Measurements from ENCODE around the gene SP6.

SP6 gene

DNA sequence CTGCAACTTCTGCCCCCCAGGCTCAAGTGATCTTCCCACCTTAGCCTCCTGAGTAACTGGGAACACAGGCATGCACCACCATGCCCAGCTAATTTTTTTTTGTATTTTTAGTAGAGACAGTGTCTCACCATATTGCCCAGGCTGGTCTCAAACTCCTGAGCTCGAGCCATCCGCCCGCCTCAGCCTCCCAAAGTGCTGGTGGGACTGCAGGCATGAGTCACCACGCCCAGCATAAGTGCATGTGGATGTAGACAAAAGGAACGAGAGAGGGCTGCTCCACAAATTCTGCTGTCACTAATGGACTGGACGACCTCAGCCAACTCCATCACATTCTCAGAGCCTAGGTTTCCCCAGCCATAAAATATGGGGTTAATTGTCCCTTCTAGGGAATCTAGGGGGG lies 37.3 kb upstream of the SP6 start:
- POLR2A ChIA-PET, result interaction anchor here (0.7 kb wide), 1 partner anchor 17 kb away, joined by 3 read pairs; no protein-coding TSS in a partner anchor
- TF ChIP-seq, protein P1, sequence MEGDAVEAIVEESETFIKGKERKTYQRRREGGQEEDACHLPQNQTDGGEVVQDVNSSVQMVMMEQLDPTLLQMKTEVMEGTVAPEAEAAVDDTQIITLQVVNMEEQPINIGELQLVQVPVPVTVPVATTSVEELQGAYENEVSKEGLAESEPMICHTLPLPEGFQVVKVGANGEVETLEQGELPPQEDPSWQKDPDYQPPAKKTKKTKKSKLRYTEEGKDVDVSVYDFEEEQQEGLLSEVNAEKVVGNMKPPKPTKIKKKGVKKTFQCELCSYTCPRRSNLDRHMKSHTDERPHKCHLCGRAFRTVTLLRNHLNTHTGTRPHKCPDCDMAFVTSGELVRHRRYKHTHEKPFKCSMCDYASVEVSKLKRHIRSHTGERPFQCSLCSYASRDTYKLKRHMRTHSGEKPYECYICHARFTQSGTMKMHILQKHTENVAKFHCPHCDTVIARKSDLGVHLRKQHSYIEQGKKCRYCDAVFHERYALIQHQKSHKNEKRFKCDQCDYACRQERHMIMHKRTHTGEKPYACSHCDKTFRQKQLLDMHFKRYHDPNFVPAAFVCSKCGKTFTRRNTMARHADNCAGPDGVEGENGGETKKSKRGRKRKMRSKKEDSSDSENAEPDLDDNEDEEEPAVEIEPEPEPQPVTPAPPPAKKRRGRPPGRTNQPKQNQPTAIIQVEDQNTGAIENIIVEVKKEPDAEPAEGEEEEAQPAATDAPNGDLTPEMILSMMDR (IDR thresholded peaks at IDR 0.05; ENCODE audit: insufficient read depth, low read length, missing control alignments), result no peak

DNA sequence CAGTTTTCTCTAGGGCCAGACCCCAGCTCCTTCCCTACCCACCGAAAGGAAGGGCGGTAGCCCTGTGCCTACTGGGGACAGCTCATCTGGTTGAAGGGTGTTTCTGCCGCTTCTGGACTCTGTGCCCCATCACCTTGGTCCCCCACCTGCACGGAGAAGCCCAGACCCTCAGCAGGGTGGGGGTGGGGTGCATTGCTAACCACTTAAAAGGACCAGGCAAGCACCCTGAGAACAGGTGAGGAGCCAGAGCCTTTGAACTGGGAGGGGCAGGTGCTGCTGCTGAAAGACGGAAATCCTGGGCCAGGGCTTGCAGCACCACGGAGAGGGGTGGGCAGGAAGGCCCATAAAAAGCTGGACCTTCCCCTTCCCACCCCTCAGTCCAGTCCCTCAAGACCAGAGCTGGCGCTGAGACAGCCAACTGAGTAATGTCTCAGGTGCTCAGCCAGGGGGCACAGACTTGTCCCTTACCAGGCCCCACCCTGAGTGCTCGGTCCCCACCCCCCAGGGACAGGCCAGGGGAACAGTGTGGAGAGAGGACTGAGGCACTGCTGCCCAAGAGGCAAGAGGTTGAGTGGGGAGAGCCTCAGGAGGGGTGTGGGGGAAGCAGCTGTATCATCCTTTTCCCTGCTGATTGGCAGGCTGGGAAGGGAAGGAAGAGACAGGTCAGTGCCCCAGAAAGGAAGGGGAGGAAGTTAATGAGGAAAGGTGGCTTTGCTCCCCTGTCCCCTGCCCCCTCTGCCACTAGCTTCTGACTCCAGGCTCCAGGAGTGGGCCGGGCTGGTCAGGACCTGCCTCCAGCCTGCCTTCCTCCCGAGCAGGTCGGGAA lies 34.2 kb upstream of the SP6 start:
- no peak overlapping the region for H3K4me3 ChIP-seq (ENCODE audit: low read depth, low read length)
- ChIA-PET POLR2A (interaction anchor here (0.9 kb wide), 1 partner anchor 86 kb away, joined by 3 read pairs; the partner anchor contains the start of gene CDK5RAP3), CTCF (interaction anchor here (1.2 to 18.8 kb wide), 7 partner anchors 9 to 85 kb away, joined by 4 to 1547 read pairs (median 6); partner anchors contain the start of genes CDK5RAP3, SCRN2, SP2 and SP6)
- TF ChIP-seq, protein P1 (IDR thresholded peaks at IDR 0.05; ENCODE audit: insufficient read depth, low read length, missing control alignments), result no peak
- no peak for DNase-seq (ENCODE audit: low read depth, low spot score)

More for the DNA sequence above, 37.3 kb upstream of the SP6 start:
- no peak for DNase-seq (ENCODE audit: low read depth, low spot score)
- no peak overlapping the region for H3K4me3 ChIP-seq (ENCODE audit: low read depth, low read length)
- CTCF ChIA-PET, result interaction anchor here (6.9 to 18.8 kb wide), 3 partner anchors 8 to 38 kb away, joined by 82 to 1547 read pairs (median 85); partner anchors contain the start of genes SCRN2 and SP6

DNA sequence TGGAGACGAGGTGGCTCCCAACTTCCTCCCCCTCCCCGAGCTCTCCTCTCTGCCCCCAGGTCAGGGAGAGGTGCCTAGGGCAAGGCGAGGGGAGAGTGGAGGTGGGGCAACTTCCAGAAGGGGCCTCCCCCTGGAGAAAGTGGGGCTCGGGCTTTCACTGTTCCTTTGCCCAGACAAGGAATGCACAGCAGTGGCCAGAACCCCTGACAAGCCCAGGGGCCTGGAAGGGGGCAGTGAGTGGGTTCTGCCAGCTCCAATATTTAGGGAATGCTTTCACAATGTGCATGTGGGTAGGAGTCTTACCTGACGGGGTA lies 33.4 kb upstream of the SP6 start:
- DNase-seq (ENCODE audit: low read depth, low spot score), result no peak
- TF ChIP-seq, protein P1 (IDR thresholded peaks at IDR 0.05; ENCODE audit: insufficient read depth, low read length, missing control alignments), result no peak
- ChIA-PET POLR2A (interaction anchor here (0.6 to 1.1 kb wide), 3 partner anchors 11 to 87 kb away, joined by 3 read pairs; partner anchors contain the start of genes CDK5RAP3, LRRC46 and MRPL10), CTCF (interaction anchor here (0.7 to 18.8 kb wide), 8 partner anchors 9 to 134 kb away, joined by 3 to 1547 read pairs (median 6); partner anchors contain the start of genes CDK5RAP3, SCRN2, SP2 and SP6)
- no peak overlapping the region for H3K4me3 ChIP-seq (ENCODE audit: low read depth, low read length)

DNA sequence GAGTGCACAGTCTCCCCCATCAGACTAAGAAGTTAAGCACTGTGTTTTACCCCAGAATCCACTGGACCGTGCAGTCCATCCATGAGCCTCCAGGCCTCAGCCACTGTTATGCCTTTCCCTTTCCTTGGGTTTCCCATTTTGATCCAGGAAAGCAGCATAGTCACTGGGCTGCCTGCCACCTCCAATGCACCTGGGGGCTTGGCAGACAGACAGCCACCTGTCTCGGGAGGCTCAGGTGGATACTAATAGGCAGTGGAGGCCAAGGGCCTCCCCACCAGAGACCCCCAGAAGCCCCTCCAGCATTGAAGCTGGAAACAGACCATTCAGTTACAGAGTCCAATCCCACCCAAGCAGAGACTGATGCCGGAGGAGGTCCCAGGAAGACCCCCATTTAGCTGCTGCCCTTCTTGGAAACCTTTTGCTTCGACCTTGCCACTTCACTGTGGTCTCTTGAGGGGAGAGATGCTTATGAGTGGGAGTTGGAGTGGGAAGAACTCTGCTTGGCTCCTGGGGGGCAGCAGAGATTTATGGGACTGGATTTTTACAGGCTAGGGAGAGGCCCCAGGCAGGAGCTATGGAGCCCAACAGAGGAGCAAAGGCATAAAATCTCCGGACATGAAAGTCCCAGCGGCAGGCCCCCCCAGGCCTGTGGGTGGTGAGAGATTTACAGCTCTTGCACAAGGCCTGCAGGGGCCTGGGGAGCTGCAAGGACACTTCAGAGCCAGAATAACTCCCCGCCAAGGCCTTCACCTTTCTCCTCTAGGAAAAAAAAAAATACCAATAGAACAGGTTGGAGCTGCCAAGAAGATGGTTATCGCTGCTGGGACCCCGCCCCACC lies 32.8 kb upstream of the SP6 start:
- DNase-seq (ENCODE audit: low read depth, low spot score), result no peak
- ChIA-PET CTCF (interaction anchor here (0.7 to 18.8 kb wide), 7 partner anchors 9 to 134 kb away, joined by 3 to 1547 read pairs (median 6); partner anchors contain the start of genes CDK5RAP3, SCRN2, SP2 and SP6), POLR2A (interaction anchor here (0.6 to 1.1 kb wide), 3 partner anchors 12 to 87 kb away, joined by 3 read pairs; partner anchors contain the start of genes CDK5RAP3, LRRC46 and MRPL10)
- TF ChIP-seq, protein P1 (IDR thresholded peaks at IDR 0.05; ENCODE audit: insufficient read depth, low read length, missing control alignments), result no peak
- H3K4me3 ChIP-seq (ENCODE audit: low read depth, low read length), result no peak overlapping the region

DNA sequence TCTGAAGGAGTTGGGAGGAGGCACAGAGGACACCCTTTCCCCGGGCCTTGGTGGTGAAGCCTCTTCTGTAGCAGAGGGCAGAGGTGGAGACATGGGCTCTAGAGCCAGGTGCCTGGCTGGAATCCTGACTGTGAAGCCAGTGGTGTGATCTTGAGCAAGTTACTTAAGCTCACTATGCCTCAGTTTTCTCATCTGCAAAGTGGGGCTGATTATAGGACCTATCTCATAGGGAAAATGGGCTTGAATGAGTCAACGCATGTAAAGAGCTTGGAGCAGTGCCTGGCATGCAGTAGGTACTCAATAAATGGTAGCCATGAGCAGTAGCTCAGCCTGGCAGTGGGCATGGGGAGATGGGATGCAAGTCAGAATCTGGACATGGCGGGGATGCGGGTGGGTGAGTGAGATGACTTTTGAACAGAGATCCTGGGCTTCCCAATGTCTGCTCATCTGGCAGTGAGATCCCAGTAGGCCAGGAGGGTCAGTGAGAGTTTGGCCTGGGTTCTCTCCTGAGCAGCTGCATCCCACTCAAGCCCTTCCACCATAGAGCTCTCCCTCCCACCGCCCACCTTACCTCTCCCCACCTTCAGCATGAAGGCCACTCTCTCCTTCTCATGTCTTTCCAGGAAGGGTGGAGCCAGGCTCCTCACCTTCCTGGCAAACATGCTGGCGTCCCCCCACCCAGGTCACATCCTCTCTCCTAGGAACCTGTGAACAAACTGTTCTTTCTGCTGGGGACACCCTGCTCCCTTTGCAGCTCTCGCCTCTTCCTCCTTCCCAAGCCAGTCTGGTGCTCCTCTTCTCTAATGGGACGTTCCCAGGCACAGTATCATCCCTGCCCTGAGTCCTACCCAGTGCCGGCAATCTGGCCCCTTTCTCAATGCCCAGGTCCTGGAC lies 32.0 kb upstream of the SP6 start:
- ChIA-PET POLR2A (interaction anchor here (1.1 kb wide), 1 partner anchor 12 kb away, joined by 3 read pairs; no protein-coding TSS in a partner anchor), CTCF (interaction anchor here (1.9 to 18.8 kb wide), 3 partner anchors 8 to 33 kb away, joined by 6 to 1547 read pairs (median 85); partner anchors contain the start of genes SCRN2 and SP6)
- no peak for DNase-seq (ENCODE audit: low read depth, low spot score)
- H3K4me3 ChIP-seq (ENCODE audit: low read depth, low read length), result no peak overlapping the region
- TF ChIP-seq, protein P1 (IDR thresholded peaks at IDR 0.05; ENCODE audit: insufficient read depth, low read length, missing control alignments), result no peak
